Activated T-cell treated with anti-CD3 and anti-CD28 coated beads for 24 hours (primary cell): Measurements from ENCODE around the gene ZC3H18.

ENCODE experiments used
- DNase-seq: peaks from one replicate; pipeline ENCODE4 v3.0.0-alpha.2; 2020; ENCODE audit warnings: low read depth

Gene ZC3H18

GRCh38 chr16:88581033-88581432 lies 10.8 kb downstream of the ZC3H18 start:
- DNase-seq: no peak

- no peak for DNase-seq
Observed at GRCh38 chr16:88582912-88583575, 12.8 kb downstream of the ZC3H18 start.

DNA sequence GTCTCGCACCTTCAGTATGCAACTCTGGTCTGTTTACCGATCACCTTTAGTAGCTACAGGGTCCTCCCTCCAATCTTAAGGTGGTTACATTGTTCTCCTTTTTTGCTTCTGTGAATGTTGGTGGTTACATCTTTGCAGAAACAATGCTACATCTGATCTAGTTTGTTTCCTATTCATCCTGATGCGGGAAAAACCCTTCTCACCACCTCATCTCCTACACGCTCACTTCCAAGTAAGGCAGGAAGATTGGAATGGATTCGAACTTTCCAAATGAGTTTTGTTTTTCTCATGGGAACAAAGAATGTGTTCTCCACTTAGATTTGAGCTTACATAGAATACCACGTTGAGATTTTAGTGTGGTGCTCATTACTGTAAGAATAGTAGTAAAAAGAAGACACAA lies 14.5 kb downstream of the ZC3H18 start:
- no peak for DNase-seq

GRCh38 chr16:88585269-88585668 lies 15.1 kb downstream of the ZC3H18 start:
- no peak for DNase-seq

DNA sequence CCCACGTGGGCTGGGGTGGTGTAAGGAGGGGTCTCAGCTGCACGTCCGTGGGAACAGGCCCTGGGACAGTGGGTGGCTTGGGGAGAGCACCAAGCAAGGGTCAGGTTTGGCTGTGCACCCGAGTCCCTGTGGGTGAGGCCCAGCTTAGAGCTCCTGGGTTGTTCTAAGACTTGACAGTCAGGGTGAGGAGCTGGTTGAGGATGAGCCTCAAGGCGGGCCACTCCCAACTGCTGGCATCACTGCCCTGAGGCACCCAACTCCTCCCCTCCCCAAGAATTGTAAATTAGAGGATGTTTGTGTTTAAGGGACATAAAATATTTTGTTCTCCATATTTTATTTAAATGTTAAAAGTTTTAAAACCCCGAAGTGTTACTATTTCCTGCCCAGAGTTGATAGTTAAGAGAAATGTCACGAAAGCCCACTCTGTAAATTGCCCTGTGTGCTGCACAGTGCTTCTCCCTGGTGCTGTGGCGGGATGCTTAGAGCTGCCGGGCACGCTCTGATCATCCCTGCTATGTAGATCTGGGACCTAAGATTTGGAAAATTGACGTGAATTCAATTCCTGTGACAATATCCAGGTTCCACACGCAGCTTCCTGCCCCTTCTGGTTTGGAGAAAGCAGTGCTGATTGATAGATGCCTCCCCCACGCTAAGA lies 15.9 kb downstream of the ZC3H18 start:
- DNase-seq: no peak

DNA sequence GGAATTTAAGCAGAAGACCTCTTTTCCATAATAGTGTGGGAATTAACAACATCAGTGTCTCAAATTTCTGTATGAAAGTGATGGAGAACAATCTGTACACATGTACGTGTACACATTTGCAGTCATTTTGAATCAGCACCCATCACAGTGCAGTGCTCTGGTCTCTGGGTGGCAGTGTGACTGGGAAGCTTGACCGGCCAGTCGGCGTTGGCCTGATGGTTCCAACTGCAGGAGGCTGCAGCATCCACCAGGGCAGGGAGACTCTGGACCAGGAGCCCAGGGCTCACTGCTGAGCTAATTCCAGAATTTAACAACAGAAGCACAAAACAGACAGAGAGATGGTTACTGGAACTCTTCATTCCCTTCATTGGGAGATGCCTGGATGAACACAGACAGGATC lies 17.9 kb downstream of the ZC3H18 start:
- no peak for DNase-seq

- no peak for DNase-seq
Observed at GRCh38 chr16:88588754-88589153, 18.6 kb downstream of the ZC3H18 start.

DNA sequence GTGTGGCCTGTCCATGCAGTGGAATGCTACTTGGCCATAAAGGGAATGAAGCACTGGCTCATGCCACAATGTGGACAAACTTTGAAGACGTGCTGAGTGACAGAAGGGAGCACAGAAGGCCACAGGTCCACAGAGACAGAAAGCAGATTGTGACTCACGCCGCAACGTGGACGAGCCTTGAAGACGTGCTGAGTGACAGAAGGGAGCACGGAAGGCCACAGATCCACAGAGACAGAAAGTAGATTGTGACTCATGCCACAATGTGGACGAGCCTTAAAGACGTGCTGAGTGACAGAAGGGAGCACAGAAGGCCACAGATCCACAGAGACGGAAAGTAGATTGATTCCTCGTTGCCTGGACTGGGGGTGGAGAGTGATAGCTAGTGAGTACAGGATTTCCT lies 19.2 kb downstream of the ZC3H18 start:
- DNase-seq: no peak

GRCh38 chr16:88591577-88592021 lies 21.4 kb downstream of the ZC3H18 start:
- DNase-seq: peak; percentile 26

- DNase-seq: no peak
Observed at GRCh38 chr16:88593061-88593460, 22.9 kb downstream of the ZC3H18 start.

GRCh38 chr16:88593489-88593888 lies 23.3 kb downstream of the ZC3H18 start:
- DNase-seq: no peak

DNA sequence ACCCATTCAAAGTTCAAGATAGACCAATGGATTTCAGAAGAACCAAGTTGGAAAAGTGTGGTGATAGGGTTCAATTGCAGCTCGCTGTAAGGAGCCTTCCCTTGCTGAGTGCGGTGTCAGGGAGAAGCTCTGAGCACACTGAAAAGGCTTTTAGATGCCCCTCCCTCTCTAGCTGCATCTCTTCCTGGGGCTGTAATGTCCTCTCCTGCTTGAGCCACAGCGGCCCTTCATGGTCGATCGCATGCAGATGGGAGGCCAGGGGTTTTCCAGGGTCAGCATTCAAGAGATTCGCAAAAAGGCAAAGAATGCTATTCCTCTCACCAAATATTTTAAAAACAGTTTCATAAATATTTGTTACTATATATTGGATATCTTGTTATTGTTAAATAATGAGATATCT lies 23.7 kb downstream of the ZC3H18 start:
- no peak for DNase-seq

GRCh38 chr16:88595101-88595500 lies 24.9 kb downstream of the ZC3H18 start:
- no peak for DNase-seq

GRCh38 chr16:88595921-88596320 lies 25.7 kb downstream of the ZC3H18 start:
- no peak for DNase-seq

- no peak for DNase-seq
Observed at GRCh38 chr16:88596483-88596882, 26.3 kb downstream of the ZC3H18 start.

DNA sequence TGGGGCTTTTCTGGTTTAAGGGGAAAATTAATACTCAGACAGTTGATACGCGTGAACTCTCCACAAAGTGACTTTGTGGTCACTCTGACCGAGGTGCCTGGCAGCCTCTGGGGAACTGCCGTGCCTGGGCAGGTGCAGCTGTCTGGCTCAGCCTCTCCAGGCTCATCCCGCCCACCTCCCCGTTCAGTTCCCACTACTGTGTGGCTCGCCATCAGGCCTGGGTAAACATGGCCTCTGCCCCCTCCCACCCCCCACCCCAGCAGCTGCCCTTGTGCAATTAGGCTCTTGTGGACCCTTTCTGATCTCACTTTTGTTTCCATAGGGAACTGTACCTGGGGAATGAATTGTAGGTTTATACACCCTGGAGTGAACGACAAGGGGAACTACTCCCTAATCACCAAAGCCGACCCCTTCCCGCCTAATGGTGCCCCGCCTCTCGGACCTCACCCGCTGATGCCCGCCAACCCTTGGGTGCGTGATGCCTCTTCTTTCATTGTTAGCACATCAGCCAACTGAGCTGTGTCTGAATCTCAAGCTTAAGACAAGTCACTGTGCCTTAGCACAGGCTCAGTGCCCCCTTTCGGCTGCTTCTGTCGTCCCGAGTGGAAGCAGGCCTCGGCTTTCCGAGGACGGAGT lies 27.8 kb downstream of the ZC3H18 start:
- DNase-seq: no peak

GRCh38 chr16:88599092-88599733 lies 29.0 kb downstream of the ZC3H18 start:
- no peak for DNase-seq

DNA sequence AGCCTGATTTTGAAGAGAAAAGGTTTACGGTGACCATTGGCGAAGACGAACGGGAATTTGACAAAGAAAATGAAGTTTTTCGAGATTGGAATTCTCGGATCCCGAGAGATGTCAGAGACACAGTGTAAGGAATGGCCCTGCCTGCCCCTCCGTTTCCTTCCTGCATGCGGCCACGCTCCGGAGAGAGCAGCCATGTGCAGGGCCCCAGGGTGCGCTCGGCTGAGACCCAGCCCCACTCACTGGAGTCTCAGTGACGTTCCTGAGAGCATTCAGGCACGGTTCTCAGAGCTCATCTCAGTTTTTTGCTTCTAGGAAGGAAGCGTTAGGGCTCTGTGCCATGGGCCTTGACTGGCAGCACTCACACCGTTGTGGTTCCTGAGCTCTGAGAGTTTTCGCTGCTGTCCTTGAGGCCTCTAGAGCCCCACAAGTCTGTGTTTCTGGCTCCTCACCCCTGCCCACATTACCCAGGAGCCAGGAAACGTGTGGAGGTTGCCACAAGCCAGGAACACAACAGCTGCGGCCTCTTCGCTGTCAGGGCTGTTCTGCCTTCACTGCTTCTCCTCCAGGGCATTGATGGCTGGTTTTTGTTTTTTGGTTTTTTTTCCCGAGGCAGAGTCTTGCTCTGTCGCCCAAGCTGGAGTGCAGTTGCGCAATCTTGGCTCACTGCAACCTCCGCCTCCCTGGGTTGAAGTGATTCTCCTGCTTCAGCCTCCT lies 29.8 kb downstream of the ZC3H18 start:
- no peak for DNase-seq

DNA sequence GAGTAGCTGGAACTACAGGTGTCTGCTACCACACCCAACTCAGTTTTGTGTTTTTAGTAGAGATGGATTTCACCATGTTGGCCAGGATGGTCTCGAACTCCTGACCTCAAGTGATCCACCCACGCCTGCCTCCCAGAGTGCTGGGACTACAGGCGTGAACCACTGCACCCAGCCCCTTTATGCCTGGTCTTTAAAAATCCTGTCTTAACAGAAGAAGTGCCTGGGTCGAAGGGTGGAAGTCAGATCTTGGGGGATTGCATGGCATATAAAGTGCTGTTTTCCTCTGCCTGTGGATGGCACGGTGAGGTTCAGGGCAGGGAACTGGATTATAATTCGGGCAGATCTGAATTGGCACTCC lies 30.3 kb downstream of the ZC3H18 start:
- no peak for DNase-seq

DNA sequence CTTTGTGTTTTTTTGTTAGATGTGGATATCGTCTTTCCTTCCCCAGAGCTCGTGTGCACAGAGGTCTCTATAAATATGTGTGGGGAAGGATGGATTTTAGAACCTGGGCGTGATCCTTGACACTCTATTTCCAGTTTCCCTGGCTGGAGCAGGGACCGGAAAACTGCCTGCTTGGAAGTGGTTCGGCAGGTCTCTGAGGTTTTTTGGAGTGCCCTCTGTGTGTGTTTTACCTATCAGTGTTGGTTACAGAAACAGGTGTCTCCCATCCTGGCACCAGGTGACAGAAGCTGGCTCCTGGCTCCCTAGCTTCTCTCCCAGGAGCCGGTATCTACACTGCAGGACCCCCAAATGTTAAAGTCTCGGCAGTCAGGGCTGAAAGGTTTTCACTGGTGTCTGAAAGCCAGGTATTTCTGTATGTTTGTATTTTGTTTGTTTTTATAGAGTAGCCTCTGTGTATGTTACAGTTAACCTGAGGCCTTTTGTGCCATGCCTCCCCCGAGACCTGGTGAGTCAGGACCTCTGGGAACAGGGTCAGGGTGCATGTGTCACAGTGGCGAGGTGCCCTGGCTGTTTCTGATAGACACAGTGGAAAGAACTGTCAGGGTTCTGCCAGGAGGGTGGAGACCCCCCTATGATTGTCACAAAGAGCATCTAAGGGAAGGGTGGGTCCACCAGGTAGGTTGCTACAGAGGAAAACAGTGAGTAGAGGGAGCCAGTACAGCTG lies 31.3 kb downstream of the ZC3H18 start:
- no peak for DNase-seq

- no peak for DNase-seq
Observed at GRCh38 chr16:88602091-88602490, 31.9 kb downstream of the ZC3H18 start.
